HCT116 (cell line): Measurements from ENCODE around the gene SAMD4A. TPM values are rescaled to one million over a fixed set of nuclear protein-coding genes. Genes with fewer than 3 reads are reported as not detected.
"Not testable (repeated sequence)": the region's sequence is repeated elsewhere in the genome, so short reads cannot be mapped to it uniquely, and the experiment has no call there.

ENCODE experiments used
- ATAC-seq: fragments of 200-7000 bp; cut with Tn5 transposase; 2 replicates; pipeline ENCODE4 v1.9.1; 2020; ENCODE audit warnings: mild to moderate bottlenecking, moderate library complexity
- BruUV-seq: library from RNA; stranded (reverse); fragments of 400-500 nt; replicated peaks from 2 replicates; lab custom pipeline; 2021; lab: Mats Ljungman, UMichigan
- CTCF ChIA-PET: fragments of 300-600 bp; sonication (Branson Sonifier 250); formaldehyde crosslinking; loops from one replicate; lab custom pipeline; 2021; ENCODE audit warnings: antibody characterized with exemption; lab: Charles Lee
- POLR2A ChIA-PET: fragments of 300-600, 350-600 bp; sonication (Branson Sonifier 250); formaldehyde crosslinking; loops from one replicate; lab custom pipeline; 2021; ENCODE audit warnings: antibody characterized with exemption; lab: Charles Lee
- RAD21 ChIA-PET, 2 experiments: fragments of 300-600 bp; sonication (Branson Sonifier 250); formaldehyde crosslinking; loops; one replicate each; lab custom pipeline; 2023; ENCODE audit warnings: low total read pairs in 2 of 2; ENCODE audit not compliant: uncharacterized antibody in 2 of 2, unreplicated experiment in 2 of 2, low non-redundant PET in 1 of 2; lab: Charles Lee
- DNase-seq: peaks from one replicate; pipeline ENCODE4 v3.0.0-alpha.2; 2010; ENCODE audit warnings: low read depth, low spot score
- H2AFZ ChIP-seq: fragments of 200-600 bp; shearing (Covaris generic), sonication (generic); 2 replicates; pipeline ENCODE4 v1.6.1; 2017; ENCODE audit warnings: low read depth, mixed run types, mixed read lengths, antibody characterized with exemption, low read length; ENCODE audit not compliant: poor library complexity, severe bottlenecking
- H3K27ac ChIP-seq: 2 replicates; pipeline ENCODE4 v1.5.1; 2012; ENCODE audit warnings: low read depth, low read length
- H3K27me3 ChIP-seq: fragments of 200-600 bp; sonication (generic); 2 replicates; pipeline ENCODE4 v1.6.1; 2016; ENCODE audit warnings: mixed run types, low read length, mixed read lengths; ENCODE audit not compliant: insufficient read depth
- H3K36me3 ChIP-seq, 2 experiments: fragments of 200-500 bp in 1 of 2; fragments of 200-600 bp in 1 of 2; sonication (Bioruptor generic) in 1 of 2; sonication (generic) in 1 of 2; 2 replicates each; pipeline versions ENCODE4 v1.5.1 to v1.6.1; 2014 to 2016; ENCODE audit warnings: low read length in 2 of 2, inconsistent platforms in 1 of 2, mixed read lengths in 1 of 2, mixed run types in 1 of 2; ENCODE audit not compliant: insufficient read depth in 2 of 2, control insufficient read depth in 1 of 2
- H3K4me1 ChIP-seq, 2 experiments: fragments of 200-600 bp in 1 of 2; sonication (generic) in 1 of 2; 2 replicates each; pipeline versions ENCODE4 v1.5.1 to v1.6.1; 2012 to 2017; ENCODE audit warnings: low read length in 2 of 2, inconsistent platforms in 1 of 2, mild to moderate bottlenecking in 1 of 2, mixed read lengths in 1 of 2, mixed run types in 1 of 2, moderate library complexity in 1 of 2; ENCODE audit not compliant: insufficient read depth in 2 of 2, control insufficient read depth in 1 of 2
- H3K4me2 ChIP-seq: fragments of 200-600 bp; sonication (generic); 2 replicates; pipeline ENCODE4 v1.6.1; 2017; ENCODE audit warnings: mixed run types, low read length, mixed read lengths
- H3K4me3 ChIP-seq, 2 experiments: fragments of 200-600 bp in 1 of 2; sonication (generic) in 1 of 2; replicated peaks in 1 of 2; 2 replicates each; pipeline ENCODE4 v1.5.1; 2011 to 2016; ENCODE audit warnings: low read length in 2 of 2, control low read depth in 1 of 2, low read depth in 1 of 2, mild to moderate bottlenecking in 1 of 2, mixed read lengths in 1 of 2, mixed run types in 1 of 2
- H3K79me2 ChIP-seq: fragments of 200-600 bp; sonication (generic); 2 replicates; pipeline ENCODE4 v1.6.1; 2017; ENCODE audit warnings: mild to moderate bottlenecking, mixed run types, low read length, moderate library complexity, mixed read lengths; ENCODE audit not compliant: insufficient read depth
- H3K9ac ChIP-seq: fragments of 200-600 bp; sonication (generic); 2 replicates; pipeline ENCODE4 v1.6.1; 2016; ENCODE audit warnings: low read length, mixed read lengths
- H3K9me2 ChIP-seq: fragments of 200-600 bp; sonication (generic), shearing (Covaris generic); 2 replicates; pipeline ENCODE4 v1.6.1; 2017; ENCODE audit warnings: mixed run types, mild to moderate bottlenecking, moderate library complexity; ENCODE audit not compliant: insufficient read depth
- H3K9me3 ChIP-seq, 2 experiments: fragments of 200-500 bp in 1 of 2; fragments of 200-600 bp in 1 of 2; sonication (Bioruptor generic) in 1 of 2; sonication (generic) in 1 of 2; 2 replicates each; pipeline ENCODE4 v1.6.1; 2014 to 2017; ENCODE audit warnings: low read length in 2 of 2, mixed read lengths in 2 of 2, inconsistent platforms in 1 of 2, low read depth in 1 of 2, mild to moderate bottlenecking in 1 of 2, mixed run types in 1 of 2, moderate library complexity in 1 of 2; ENCODE audit not compliant: control insufficient read depth in 1 of 2, insufficient read depth in 1 of 2
- H4K20me1 ChIP-seq: fragments of 200-600 bp; sonication (generic), shearing (Covaris generic); 2 replicates; pipeline ENCODE4 v1.6.1; 2017; ENCODE audit warnings: mixed run types, mild to moderate bottlenecking, moderate library complexity; ENCODE audit not compliant: insufficient read depth
- CEBPB ChIP-seq: IDR thresholded peaks from 2 replicates; pipeline ENCODE4 v1.6.1; 2012; ENCODE audit warnings: low read depth
- EGR1 ChIP-seq: IDR thresholded peaks from 2 replicates; pipeline ENCODE4 v1.6.1; 2012; ENCODE audit warnings: low read depth
- FOSL1 ChIP-seq: IDR thresholded peaks from 2 replicates; pipeline ENCODE4 v1.6.1; 2012; ENCODE audit warnings: low read depth
- JUND ChIP-seq: IDR thresholded peaks from 2 replicates; pipeline ENCODE4 v1.6.1; 2012
- MAX ChIP-seq: IDR thresholded peaks from 2 replicates; pipeline ENCODE4 v1.6.1; 2012
- RAD21 ChIP-seq: IDR thresholded peaks from 2 replicates; pipeline ENCODE4 v1.6.1; 2012; ENCODE audit warnings: low read depth, mild to moderate bottlenecking
- SP1 ChIP-seq: IDR thresholded peaks from 2 replicates; pipeline ENCODE4 v1.6.1; 2012; ENCODE audit warnings: low read depth
- ZBTB33 ChIP-seq: IDR thresholded peaks from 2 replicates; pipeline ENCODE4 v1.6.1; 2011; ENCODE audit warnings: mild to moderate bottlenecking, low read length, moderate library complexity; ENCODE audit not compliant: insufficient replicate concordance; ENCODE audit errors: extremely low read depth
- ZFX ChIP-seq: fragments of 450-650 bp; IDR thresholded peaks from 2 replicates; pipeline ENCODE4 v1.6.1; 2017
- intact Hi-C: fragments of 100-400 bp; cut with micrococcal nuclease; formaldehyde crosslinking; loops from 2 replicates; pipeline ENCODE4 v1.10.0; 2022
- total RNA-seq: library from RNA; stranded (reverse); gene quantifications from one replicate; pipeline ENCODE4 v1.2.1, GENCODE V29; 2021; ENCODE audit not compliant: unreplicated experiment

Gene SAMD4A
- total RNA-seq, 1 experiment from 2014 or later, result 9.0 TPM

- CTCF ChIA-PET, H2AFZ ChIP-seq, ATAC-seq, H4K20me1 ChIP-seq, RAD21 ChIA-PET, H3K27me3 ChIP-seq, H3K27ac ChIP-seq, intact Hi-C loops, H3K4me1 ChIP-seq, H3K4me2 ChIP-seq, H3K9me2 ChIP-seq, BruUV-seq, H3K4me3 ChIP-seq, H3K9ac ChIP-seq, H3K9me3 ChIP-seq, H3K79me2 ChIP-seq, H3K36me3 ChIP-seq, POLR2A ChIA-PET, DNase-seq: not testable (repeated sequence)
Observed at GRCh38 chr14:54624005-54624358, 57.1 kb downstream of the SAMD4A start.

GRCh38 chr14:54625112-54625511 is 58.2 kb downstream of the SAMD4A start:
- H3K9me2 ChIP-seq, result no peaks in the 10 kb centered on the region
- intact Hi-C loops, result no loop called here
- no peak for TF ChIP-seq MAX
- DNase-seq (no peak), ATAC-seq (no peak)
- H3K4me1 ChIP-seq, result no peaks in the 10 kb centered on the region
- no peaks in the 10 kb centered on the region for H3K79me2 ChIP-seq
- no peak overlapping the region for H3K4me3 ChIP-seq
- H3K4me2 ChIP-seq, result no peak overlapping the region
- H3K27me3 ChIP-seq, result no peaks in the 10 kb centered on the region
- ChIA-PET CTCF (no interaction called here), POLR2A (no interaction called here), RAD21 (no interaction called here)
- no peak overlapping the region for H2AFZ ChIP-seq
- H3K36me3 ChIP-seq, result no peaks in the 10 kb centered on the region
- H4K20me1 ChIP-seq, result no peaks in the 10 kb centered on the region
- H3K27ac ChIP-seq, result no peak overlapping the region
- no TSS peak for BruUV-seq
- H3K9me3 ChIP-seq, result no peaks in the 10 kb centered on the region
- H3K9ac ChIP-seq, result no peak overlapping the region

GRCh38 chr14:54627219-54627539 is 60.3 kb downstream of the SAMD4A start:
- Histone ChIP-seq H2AFZ (no peak overlapping the region), H3K9me2 (no peaks in the 10 kb centered on the region), H3K9ac (no peak overlapping the region), H3K4me3 (no peak overlapping the region), H3K9me3 (no peaks in the 10 kb centered on the region), H3K27ac (no peak overlapping the region), H3K4me2 (no peak overlapping the region), H3K79me2 (no peaks in the 10 kb centered on the region), H3K4me1 (no peaks in the 10 kb centered on the region), H3K27me3 (no peaks in the 10 kb centered on the region), H4K20me1 (no peaks in the 10 kb centered on the region), H3K36me3 (no peaks in the 10 kb centered on the region)
- ATAC-seq (no peak), DNase-seq (no peak)
- RAD21 ChIA-PET, result no interaction called here
- TF ChIP-seq MAX, result no peak
- no peak for TF ChIP-seq SP1
- no peak for TF ChIP-seq RAD21
- TF ChIP-seq FOSL1, result no peak
- TF ChIP-seq CEBPB, result no peak
- TF ChIP-seq JUND, result no peak
- no peak for TF ChIP-seq ZFX
- no peak for TF ChIP-seq ZBTB33
- no peak for TF ChIP-seq EGR1
- intact Hi-C loops, result no loop called here
- CTCF ChIA-PET, result no interaction called here
- no TSS peak for BruUV-seq
- POLR2A ChIA-PET, result no interaction called here
